ENCODE data around the gene GNG12. TPM values are rescaled to one million over a fixed set of nuclear protein-coding genes. Genes with fewer than 3 reads are reported as not detected.

The GNG12 gene
- total RNA-seq, 1 experiment from 2014 or later: 70.0 TPM

DNA sequence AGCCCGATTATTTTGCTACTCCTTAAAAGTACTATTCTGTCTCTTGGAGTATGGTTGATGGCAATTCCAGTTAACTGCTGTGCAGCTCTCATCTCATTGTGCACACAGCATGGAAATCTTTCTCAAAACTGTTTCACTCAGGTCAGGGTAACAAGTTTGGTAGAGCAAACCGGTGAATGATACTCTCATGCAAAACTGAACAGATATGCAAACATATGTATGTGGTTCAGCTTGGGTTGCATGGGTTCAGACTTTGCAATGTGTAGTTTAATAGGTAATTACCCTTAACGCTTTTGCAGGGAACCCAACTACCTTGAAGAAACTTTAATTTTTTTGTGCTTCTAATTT is 146.1 kb downstream of the GNG12 start:
- Histone ChIP-seq H3K27ac (ENCODE audit: low read length) (peak overlapping the region; percentile 92), H3K9me3 (ENCODE audit: control insufficient read depth, insufficient read depth, low read depth, low read length) (no peaks in the 10 kb centered on the region), H3K27me3 (ENCODE audit: control insufficient read depth, insufficient read depth, low read length) (no peaks in the 10 kb centered on the region), H3K36me3 (ENCODE audit: control insufficient read depth, insufficient read depth, low read length) (peaks cover 21% of the 10 kb centered on the region), H3K4me3 (ENCODE audit: low read depth in 2 of 2, low read length in 2 of 2) (peak overlapping the region; percentile 84 to 95), H3K4me1 (ENCODE audit: control insufficient read depth, insufficient read depth, low read length) (peaks cover 46% of the 10 kb centered on the region)
- in situ Hi-C loops (cut with HindIII; ENCODE audit: low pct_unique_long_range_greater_than_20kb, low sequenced_read_pairs) (no loop called here), intact Hi-C loops (cut with micrococcal nuclease; ENCODE audit: unreplicated experiment) (loop anchor here (5.0 to 10.0 kb wide), 2 partner anchors 60 to 152 kb away; no protein-coding TSS in a partner anchor)
- DNase-seq (ENCODE audit: low read depth, low spot score): no peak
- no peak for ATAC-seq
- ChIA-PET POLR2A (no interaction called here), CTCF (interaction anchor here (2.3 kb wide), 1 partner anchor 73 kb away, joined by 6 read pairs; no protein-coding TSS in a partner anchor)
- no peak for TF ChIP-seq TCF7L2 (IDR thresholded peaks at IDR 0.05; ENCODE audit: low read depth, low read length)
- TF ChIP-seq, protein P1, sequence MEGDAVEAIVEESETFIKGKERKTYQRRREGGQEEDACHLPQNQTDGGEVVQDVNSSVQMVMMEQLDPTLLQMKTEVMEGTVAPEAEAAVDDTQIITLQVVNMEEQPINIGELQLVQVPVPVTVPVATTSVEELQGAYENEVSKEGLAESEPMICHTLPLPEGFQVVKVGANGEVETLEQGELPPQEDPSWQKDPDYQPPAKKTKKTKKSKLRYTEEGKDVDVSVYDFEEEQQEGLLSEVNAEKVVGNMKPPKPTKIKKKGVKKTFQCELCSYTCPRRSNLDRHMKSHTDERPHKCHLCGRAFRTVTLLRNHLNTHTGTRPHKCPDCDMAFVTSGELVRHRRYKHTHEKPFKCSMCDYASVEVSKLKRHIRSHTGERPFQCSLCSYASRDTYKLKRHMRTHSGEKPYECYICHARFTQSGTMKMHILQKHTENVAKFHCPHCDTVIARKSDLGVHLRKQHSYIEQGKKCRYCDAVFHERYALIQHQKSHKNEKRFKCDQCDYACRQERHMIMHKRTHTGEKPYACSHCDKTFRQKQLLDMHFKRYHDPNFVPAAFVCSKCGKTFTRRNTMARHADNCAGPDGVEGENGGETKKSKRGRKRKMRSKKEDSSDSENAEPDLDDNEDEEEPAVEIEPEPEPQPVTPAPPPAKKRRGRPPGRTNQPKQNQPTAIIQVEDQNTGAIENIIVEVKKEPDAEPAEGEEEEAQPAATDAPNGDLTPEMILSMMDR (IDR thresholded peaks at IDR 0.05): no peak
- no peak for TF ChIP-seq SIN3A (IDR thresholded peaks at IDR 0.05; ENCODE audit: borderline replicate concordance, insufficient read depth, low read depth, low read length)
- no peak for TF ChIP-seq POLR2AphosphoS5 (IDR thresholded peaks at IDR 0.05; ENCODE audit: low read depth, low read length)
- TF ChIP-seq, protein P2, sequence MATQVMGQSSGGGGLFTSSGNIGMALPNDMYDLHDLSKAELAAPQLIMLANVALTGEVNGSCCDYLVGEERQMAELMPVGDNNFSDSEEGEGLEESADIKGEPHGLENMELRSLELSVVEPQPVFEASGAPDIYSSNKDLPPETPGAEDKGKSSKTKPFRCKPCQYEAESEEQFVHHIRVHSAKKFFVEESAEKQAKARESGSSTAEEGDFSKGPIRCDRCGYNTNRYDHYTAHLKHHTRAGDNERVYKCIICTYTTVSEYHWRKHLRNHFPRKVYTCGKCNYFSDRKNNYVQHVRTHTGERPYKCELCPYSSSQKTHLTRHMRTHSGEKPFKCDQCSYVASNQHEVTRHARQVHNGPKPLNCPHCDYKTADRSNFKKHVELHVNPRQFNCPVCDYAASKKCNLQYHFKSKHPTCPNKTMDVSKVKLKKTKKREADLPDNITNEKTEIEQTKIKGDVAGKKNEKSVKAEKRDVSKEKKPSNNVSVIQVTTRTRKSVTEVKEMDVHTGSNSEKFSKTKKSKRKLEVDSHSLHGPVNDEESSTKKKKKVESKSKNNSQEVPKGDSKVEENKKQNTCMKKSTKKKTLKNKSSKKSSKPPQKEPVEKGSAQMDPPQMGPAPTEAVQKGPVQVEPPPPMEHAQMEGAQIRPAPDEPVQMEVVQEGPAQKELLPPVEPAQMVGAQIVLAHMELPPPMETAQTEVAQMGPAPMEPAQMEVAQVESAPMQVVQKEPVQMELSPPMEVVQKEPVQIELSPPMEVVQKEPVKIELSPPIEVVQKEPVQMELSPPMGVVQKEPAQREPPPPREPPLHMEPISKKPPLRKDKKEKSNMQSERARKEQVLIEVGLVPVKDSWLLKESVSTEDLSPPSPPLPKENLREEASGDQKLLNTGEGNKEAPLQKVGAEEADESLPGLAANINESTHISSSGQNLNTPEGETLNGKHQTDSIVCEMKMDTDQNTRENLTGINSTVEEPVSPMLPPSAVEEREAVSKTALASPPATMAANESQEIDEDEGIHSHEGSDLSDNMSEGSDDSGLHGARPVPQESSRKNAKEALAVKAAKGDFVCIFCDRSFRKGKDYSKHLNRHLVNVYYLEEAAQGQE (IDR thresholded peaks at IDR 0.05; ENCODE audit: insufficient read depth in 1 of 2, low read depth in 2 of 2, low read length in 1 of 2): no peak
- BruUV-seq (replicated peaks): no TSS peak

DNA sequence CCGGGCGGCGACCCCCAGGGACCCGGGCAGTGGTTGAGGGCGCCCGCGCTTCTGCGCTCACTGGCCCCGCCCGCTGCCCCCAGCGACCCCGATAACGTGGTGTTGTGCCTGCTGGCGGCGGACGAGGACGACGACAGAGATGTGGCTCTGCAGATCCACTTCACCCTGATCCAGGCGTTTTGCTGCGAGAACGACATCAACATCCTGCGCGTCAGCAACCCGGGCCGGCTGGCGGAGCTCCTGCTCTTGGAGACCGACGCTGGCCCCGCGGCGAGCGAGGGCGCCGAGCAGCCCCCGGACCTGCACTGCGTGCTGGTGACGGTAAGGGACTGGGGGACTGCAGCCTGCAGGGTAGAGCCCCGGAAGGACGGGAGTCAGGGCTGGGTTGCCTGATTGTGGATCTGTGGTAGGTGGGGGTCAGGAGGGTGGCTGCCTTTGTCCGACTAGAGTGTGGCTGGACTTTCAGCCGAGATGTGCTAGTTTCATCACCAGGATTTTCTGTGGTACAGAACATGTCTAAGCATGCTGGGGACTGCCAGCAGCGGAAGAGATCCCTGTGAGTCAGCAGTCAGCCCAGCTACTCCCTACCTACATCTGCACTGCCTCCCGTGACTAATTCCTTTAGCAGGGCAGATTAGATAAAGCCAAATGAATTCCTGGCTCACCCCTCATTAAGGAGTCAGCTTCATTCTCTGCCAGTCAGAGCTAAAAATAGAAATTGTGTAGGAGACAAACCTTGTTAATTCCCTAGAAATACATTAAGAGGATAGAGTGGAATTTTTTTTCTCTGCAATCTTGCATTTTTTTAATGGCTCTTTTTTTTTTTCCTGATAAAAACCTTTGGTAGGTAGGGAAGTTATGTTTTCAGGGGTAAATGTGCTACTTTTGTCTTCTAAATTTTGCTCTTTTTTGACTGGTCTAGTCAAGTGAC is 146.7 kb downstream of the GNG12 start:
- in situ Hi-C loops (cut with HindIII; ENCODE audit: low pct_unique_long_range_greater_than_20kb, low sequenced_read_pairs): no loop called here
- Histone ChIP-seq H3K4me1 (ENCODE audit: control insufficient read depth, insufficient read depth, low read length) (peaks cover 46% of the 10 kb centered on the region), H3K4me3 (ENCODE audit: low read depth in 2 of 2, low read length in 2 of 2) (peak overlapping the region; percentile 84 to 95), H3K9me3 (ENCODE audit: control insufficient read depth, insufficient read depth, low read depth, low read length) (no peaks in the 10 kb centered on the region), H3K36me3 (ENCODE audit: control insufficient read depth, insufficient read depth, low read length) (peaks cover 21% of the 10 kb centered on the region), H3K27ac (ENCODE audit: low read length) (peak overlapping the region; percentile 92), H3K27me3 (ENCODE audit: control insufficient read depth, insufficient read depth, low read length) (no peaks in the 10 kb centered on the region)
- TF ChIP-seq, protein P2 (IDR thresholded peaks at IDR 0.05; ENCODE audit: insufficient read depth in 1 of 2, low read depth in 2 of 2, low read length in 1 of 2): no peak
- TF ChIP-seq SIN3A (IDR thresholded peaks at IDR 0.05; ENCODE audit: borderline replicate concordance, insufficient read depth, low read depth, low read length) (no peak), TCF7L2 (IDR thresholded peaks at IDR 0.05; ENCODE audit: low read depth, low read length) (no peak), POLR2AphosphoS5 (IDR thresholded peaks at IDR 0.05; ENCODE audit: low read depth, low read length) (no peak; the same call in 1 of the 2 replicates)
- TF ChIP-seq, protein P1 (IDR thresholded peaks at IDR 0.05): no peak
- POLR2A ChIA-PET: interaction anchor here (0.6 kb wide), 1 partner anchor 65 kb away, joined by 3 read pairs; no protein-coding TSS in a partner anchor
- no TSS peak for BruUV-seq (replicated peaks)
- DNase-seq (ENCODE audit: low read depth, low spot score) (peak; percentile 93), ATAC-seq (peak; percentile 26)
- intact Hi-C loops (cut with micrococcal nuclease; ENCODE audit: unreplicated experiment): loop anchor here (5.0 to 10.0 kb wide), 2 partner anchors 61 to 152 kb away; no protein-coding TSS in a partner anchor
- CTCF ChIA-PET: interaction anchor here (2.3 kb wide), 1 partner anchor 74 kb away, joined by 6 read pairs; no protein-coding TSS in a partner anchor

All from Panc1 (cell line).